ENCODE measurements around the gene GLIS1.
"Not testable (repeated sequence)": the region's sequence is repeated elsewhere in the genome, so short reads cannot be mapped to it uniquely, and the experiment has no call there.

Gene GLIS1

DNA sequence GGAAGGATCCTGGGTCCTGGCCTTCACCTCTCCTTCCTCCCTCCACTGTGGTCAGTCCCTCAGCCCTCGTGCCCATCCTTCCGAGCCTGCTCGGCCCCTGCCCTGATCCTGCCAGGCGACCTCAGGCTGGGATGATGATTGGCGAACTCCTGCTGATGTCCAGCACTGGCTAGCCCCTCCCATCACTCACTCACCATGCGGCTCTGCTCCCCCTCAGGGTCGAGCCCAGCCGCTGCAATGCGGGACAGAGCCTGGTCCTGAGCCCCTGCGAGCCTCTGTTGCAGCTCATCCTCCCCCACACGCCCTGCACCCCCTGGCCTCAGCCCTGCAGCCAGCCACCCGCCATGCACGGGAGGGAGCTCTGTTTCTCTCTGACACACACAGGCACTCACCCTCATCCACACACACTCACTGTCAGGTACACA, 179.6 kb downstream of the GLIS1 start:
- Mint-ChIP-seq H3K4me3 (no peak overlapping the region), H3K9me3 (no peaks in the 10 kb centered on the region)

DNA sequence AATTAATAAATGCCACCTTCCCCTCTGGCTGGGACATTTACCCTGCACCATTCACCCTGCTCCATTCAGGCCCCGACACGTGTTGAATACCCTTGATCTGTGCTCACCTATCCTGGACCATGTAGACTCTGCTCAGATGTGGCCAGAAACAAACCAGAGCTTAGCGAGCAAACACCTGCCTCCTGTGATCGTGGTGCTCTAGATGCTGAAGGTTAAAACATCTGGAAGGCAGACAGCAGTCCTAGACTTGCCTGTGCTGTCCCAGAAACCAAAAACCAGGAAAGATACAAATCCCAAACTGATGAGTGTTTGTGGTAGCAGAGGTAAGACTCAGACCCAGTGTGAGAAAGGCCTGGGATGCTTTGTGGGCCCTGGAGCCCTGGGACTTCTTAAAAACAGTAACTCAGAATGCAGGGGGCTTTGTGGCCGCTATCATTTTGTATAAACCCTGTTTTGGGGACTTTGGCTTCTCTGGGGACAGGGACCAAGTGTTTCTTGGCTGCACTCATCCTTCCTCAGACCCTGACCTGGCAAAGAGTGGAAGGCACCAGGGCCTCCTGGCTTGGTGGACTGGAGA, 180.1 kb downstream of the GLIS1 start:
- H3K4me3 Mint-ChIP-seq, result no peak overlapping the region
- H3K9me3 Mint-ChIP-seq, result no peaks in the 10 kb centered on the region
- ATAC-seq (no peak), DNase-seq (ENCODE audit: low spot score in 2 of 2) (no peak)
- H3K36me3 Mint-ChIP-seq, result no peaks in the 10 kb centered on the region
- H3K27ac Mint-ChIP-seq, result peak overlapping the region; percentile 21
- peaks cover 27% of the 10 kb centered on the region for H3K4me1 Mint-ChIP-seq

More for the DNA sequence above, 179.6 kb downstream of the GLIS1 start:
- Mint-ChIP-seq H3K4me1 (peaks cover 22% of the 10 kb centered on the region), H3K27ac (no peak overlapping the region), H3K36me3 (no peaks in the 10 kb centered on the region)
- no peak for ATAC-seq
- no peak for DNase-seq (ENCODE audit: low spot score in 2 of 2)

DNA sequence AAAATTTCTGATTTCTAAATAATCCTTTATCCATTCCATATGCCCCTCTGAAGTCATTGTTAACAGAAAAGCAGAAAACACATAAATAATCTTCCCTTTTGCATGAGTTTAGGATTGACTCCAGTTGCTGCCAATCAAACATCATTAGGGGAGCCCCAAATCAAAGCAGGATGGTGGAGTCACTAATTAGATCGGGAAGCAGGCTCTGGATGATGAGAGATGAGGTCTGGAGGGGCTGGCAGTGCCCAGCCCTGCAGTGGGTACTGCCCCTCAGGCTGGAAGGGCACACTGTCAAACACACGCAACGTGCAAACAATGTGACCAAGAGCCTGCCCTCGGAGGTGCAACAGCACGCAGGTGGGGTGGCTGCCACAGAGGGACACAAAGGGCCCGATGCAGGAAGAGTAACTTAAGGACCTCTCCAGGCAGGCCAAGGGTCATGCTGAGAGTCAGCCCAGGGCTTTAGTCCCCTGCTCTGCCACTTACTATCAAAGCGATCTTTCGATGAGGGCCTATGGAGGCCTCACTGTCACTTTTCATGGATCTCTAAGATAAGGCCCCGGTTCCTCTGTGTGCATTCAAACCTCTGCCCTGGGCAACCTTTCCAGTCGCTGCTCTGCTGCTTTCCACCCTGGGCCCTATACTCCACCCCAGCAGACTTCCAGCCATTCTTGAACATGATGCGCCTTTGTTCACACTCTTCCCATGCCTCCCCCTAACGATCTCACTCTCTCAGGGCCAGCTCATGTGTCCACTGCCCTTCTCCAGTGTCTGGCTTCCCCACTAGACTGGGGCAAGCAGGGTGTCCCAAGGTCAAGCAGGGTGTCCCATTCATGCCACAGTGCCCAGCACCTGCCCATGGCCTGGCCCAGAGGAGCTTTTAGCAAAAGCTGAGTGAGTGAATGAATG, 180.9 kb downstream of the GLIS1 start:
- ATAC-seq, result no peak
- no peak for DNase-seq (ENCODE audit: low spot score in 2 of 2)
- H3K4me3 Mint-ChIP-seq, result no peak overlapping the region
- no peaks in the 10 kb centered on the region for H3K36me3 Mint-ChIP-seq
- peaks cover 5% of the 10 kb centered on the region for H3K9me3 Mint-ChIP-seq
- peak overlapping the region; percentile 21 for H3K27ac Mint-ChIP-seq
- H3K4me1 Mint-ChIP-seq, result peaks cover 29% of the 10 kb centered on the region

DNA sequence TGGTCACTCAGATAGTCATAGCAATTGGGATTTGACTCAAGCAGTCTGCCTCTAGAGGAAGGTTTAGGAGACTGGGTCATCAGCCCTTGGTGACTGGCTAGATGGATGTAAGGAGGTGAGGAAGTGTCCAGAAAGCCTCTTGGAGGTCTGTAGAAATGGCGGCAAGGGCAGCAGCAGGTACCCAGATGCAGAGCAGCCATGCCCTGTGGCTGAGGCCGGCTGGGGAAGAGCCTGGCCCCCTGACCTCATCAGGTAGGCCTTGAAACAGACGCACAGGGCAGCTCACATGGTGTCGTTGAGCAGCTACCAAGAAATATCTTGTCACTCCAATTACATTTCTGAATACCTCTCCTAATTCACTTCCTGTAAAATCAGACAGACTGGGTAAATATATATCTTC, 181.6 kb downstream of the GLIS1 start:
- no peak overlapping the region for H3K27ac Mint-ChIP-seq
- ATAC-seq (no peak), DNase-seq (ENCODE audit: low spot score in 2 of 2) (no peak)
- H3K4me1 Mint-ChIP-seq, result peaks cover 26% of the 10 kb centered on the region
- H3K9me3 Mint-ChIP-seq, result peaks cover 5% of the 10 kb centered on the region
- H3K4me3 Mint-ChIP-seq, result no peak overlapping the region
- H3K36me3 Mint-ChIP-seq, result no peaks in the 10 kb centered on the region

DNA sequence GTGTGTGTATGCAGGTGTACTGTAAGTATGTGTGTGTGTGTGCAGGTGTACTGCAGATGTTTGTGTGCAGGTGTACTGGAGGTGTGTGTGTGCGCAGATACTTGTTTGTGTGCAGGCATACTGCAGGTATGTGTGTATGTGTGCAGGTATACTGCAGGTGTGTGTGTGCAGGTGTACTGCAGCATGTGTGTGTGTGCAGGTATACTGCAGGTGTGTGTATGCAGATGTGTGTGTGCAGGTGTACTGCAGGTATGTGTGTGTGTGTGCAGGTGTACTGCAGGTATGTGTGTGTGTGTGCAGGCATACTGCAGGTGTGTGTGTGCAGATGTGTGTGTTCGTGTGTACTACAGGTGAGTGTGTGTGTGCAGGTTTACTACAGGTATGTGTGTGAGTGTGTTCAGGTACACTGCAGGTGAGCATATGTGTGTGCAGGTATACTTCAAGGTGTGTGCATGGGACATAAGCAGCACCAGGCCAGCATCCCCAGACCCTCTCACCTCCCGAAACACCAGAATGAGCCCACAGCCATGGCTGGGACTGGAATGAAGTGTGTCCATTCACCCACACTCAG, 182.2 kb downstream of the GLIS1 start:
- no peak overlapping the region for H3K4me3 Mint-ChIP-seq
- H3K27ac Mint-ChIP-seq, result no peak overlapping the region
- H3K9me3 Mint-ChIP-seq, result peaks cover 5% of the 10 kb centered on the region
- peaks cover 26% of the 10 kb centered on the region for H3K4me1 Mint-ChIP-seq
- H3K36me3 Mint-ChIP-seq, result no peaks in the 10 kb centered on the region
- DNase-seq (ENCODE audit: low spot score in 2 of 2) (no peak), ATAC-seq (no peak)

DNA sequence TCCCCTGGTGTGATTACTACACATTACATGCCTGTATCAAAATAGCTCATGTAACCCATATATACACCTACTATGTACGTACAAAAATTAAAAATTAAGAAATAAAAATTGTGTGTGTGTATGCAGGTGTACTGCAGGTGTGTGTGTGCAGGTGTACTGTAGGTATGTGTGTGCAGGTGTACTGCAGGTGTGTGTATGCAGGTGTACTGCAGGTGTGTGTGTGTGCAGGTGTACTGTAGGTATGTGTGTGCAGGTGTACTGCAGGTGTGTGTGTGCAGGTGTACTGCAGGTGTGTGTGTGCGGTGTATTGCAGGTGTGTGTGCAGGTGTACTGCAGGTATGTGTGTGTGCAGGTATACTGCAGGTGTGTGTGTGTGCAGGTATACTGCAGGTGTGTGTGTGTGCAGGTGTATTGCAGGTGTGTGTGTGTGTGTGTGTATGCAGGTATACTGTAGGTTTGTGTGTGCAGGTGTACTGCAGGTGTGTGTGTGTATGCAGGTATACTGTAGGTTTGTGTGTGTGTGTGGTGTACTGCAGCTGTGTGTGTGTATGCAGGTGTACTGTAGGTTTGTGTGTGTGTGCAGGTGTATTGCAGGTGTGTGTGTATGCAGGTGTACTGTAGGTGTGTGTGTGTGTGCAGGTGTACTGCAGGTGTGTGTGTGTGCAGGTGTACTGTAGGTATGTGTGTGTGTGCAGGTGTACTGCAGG, 183.2 kb downstream of the GLIS1 start:
- not testable (repeated sequence) for DNase-seq (ENCODE audit: low spot score in 2 of 2); H3K36me3 Mint-ChIP-seq; H3K9me3 Mint-ChIP-seq; H3K27ac Mint-ChIP-seq; H3K4me3 Mint-ChIP-seq; ATAC-seq
- peaks cover 28% of the 10 kb centered on the region for H3K4me1 Mint-ChIP-seq

DNA sequence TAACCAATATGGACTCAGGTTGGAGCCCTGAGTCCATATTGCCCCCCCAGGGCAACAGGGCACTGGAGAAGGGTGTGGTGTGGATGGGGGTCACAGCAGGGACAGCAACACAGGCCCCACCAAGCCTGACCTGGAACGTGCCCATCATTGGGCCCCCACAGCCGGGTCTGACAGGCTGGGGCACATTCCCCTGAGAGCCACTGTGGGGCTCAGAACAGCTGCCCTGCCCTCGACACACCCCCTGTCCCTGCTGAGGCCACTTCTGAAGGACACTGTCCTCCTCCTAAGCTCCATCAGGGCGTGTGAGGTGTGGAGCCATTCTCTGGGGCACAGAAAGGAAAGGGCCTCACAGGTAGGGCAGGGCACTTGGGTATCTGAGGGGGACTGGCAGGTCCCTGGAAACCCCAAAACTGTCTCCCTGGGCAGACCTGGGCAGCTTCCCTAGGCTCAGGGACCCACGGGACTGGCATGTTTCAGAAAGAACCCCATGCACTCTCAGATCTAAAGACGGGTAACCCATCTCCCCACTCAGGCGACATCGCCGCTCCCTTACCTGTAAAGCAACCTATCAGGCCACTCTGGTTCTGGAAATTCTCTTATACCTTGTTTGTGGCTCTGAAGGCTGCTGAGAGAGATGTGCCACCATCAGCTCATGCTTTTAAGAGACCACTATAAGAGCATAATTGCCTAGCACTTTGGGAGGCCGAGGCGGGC, 184.2 kb downstream of the GLIS1 start:
- Mint-ChIP-seq H3K4me3 (no peak overlapping the region), H3K27ac (peak overlapping the region; percentile 87), H3K9me3 (peaks cover 5% of the 10 kb centered on the region), H3K36me3 (no peaks in the 10 kb centered on the region), H3K4me1 (peaks cover 37% of the 10 kb centered on the region)
- no peak for DNase-seq (ENCODE audit: low spot score in 2 of 2)
- no peak for ATAC-seq

DNA sequence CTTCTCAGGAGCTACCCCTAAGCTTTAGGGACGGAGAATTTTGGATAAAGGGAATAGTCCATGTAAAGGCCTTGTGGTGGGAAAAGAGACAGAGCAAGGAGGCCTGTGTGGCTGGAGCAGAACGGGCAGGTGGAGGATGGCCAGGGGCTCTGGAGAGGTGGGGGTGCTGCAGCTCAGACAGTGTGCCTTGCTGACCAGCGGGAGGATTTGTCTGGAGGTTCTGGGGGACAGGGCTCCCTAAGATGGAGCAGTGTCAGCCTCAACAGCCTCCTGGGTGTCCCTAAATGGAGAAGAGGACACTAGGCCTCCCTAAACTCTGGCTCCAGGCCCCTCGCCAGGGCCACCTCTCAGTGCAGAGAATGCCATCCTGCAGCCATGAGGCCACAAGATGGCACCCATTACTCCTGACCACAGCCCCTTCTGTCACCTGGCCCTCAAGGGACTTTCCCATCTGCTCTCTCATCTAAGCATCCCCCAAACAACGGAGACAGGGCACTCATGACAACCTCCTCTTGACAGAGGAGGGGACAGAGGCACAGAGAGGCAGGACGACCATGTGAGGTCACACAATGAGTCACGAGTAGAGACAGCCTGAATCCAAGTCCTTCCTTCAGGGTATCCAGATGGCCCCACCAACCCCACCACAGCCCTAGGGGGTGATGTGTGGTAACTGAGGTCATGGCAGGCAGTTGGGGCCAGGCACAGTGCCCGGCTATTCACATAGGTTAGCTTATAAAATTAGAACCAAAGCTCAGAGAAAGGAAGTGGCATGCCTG, 185.0 kb downstream of the GLIS1 start:
- Mint-ChIP-seq H3K4me1 (peaks cover 37% of the 10 kb centered on the region), H3K36me3 (no peaks in the 10 kb centered on the region), H3K4me3 (no peak overlapping the region), H3K9me3 (peaks cover 5% of the 10 kb centered on the region), H3K27ac (peak overlapping the region; percentile 87)
- DNase-seq (ENCODE audit: low spot score in 2 of 2) (no peak), ATAC-seq (peak; percentile 80)

DNA sequence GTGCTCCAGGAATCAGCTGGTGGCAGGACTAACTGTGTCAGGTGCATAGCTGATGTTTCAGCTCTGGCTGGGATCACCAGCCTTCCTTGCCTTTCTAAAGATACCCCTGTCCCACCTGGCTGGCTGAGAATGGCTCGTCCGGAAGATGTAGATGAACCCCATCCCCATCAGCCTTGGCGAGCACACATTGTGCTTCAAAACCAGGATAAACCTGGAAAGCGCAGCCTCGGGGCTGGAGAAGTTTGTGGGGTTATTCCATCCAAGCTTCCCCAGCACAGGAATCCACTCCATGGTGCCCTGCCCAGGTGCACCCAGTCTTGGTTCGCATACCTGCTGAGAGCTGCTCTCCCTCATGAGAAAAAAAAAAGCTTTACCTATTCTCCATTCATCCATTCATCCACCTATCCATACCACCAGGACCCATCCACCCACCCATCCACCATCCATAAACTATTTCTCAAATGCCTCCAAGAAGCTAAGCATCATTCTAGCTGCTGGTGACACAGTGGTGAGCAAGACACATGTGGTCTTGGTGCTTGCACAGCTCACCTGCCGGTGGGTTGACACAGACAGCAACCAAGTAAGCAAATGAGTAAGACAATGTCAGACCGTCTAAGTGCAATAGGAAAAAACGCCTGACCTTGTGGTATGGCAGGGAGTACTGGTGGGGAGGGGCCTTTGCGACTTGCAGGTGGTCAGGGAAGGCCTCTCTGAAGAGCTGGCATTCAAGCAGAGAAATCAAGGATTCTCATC, 185.8 kb downstream of the GLIS1 start:
- H3K4me1 Mint-ChIP-seq, result peaks cover 37% of the 10 kb centered on the region
- no peak for DNase-seq (ENCODE audit: low spot score in 2 of 2)
- peaks cover 5% of the 10 kb centered on the region for H3K9me3 Mint-ChIP-seq
- H3K4me3 Mint-ChIP-seq, result no peak overlapping the region
- peak overlapping the region; percentile 87 for H3K27ac Mint-ChIP-seq
- no peaks in the 10 kb centered on the region for H3K36me3 Mint-ChIP-seq
- peak; percentile 83 for ATAC-seq

DNA sequence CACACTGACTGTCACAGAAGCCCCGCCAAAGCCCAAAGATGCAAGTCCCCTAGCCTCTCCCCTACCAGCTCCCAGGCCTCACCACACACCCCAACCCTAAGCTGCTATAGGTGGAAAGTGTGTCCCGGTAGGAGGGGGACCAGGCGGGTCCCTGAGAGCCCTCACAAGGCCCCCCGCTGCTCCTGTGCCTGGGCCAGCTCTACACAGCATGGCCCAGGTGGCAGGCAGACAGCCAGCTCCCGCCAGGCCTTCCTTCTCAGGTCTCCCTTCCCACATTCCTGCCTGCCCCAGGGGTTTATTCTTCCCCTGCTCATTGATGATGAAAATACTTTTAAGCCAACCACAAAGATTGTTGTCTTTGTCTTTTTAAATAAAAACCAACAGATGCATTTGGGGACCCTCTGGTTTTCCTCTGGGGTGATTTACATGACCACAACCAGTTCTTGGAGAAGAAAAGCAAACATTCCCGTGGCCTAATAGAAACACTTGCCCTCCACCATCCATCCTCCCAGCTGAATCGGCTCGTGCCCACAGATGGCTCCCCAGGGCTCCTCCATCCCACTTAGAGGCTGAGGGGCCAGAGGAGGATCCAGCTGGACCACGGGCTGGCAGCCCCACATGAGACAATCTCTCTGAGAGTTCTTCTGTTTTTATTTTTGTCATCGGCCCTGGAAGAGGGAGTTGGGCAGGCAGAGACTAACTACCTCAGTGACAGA, 186.7 kb downstream of the GLIS1 start:
- H3K36me3 Mint-ChIP-seq, result no peaks in the 10 kb centered on the region
- peaks cover 37% of the 10 kb centered on the region for H3K4me1 Mint-ChIP-seq
- ATAC-seq (no peak), DNase-seq (ENCODE audit: low spot score in 2 of 2) (no peak)
- H3K9me3 Mint-ChIP-seq, result peaks cover 5% of the 10 kb centered on the region
- no peak overlapping the region for H3K4me3 Mint-ChIP-seq
- no peak overlapping the region for H3K27ac Mint-ChIP-seq

DNA sequence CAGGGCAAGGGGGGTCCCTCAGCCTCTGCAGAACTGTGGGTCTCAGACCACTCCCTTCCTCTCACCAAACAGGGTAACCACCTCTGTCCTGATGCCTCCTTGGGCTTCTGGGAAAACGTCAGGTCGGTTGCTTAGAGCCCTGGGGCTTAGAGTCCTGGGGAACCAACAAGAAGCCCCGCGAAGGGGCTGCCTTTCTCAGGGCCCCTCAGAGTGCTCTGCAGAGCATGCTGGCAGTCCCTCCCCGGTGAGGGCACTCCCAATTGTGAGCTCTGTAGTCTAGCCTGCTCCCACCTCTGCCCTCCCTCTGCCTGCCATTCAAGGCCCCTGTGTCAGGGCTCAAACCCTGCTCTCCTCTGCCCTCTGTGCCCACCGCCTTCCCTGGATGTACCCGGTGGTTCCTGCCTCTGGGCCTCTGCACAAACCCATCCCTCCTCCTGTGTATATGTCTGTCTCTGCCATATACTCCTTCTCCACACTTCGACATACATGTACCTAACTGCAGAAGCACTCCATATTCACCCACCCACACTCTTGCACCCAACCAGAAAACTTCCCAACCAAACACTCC, 187.5 kb downstream of the GLIS1 start:
- ATAC-seq (no peak), DNase-seq (ENCODE audit: low spot score in 2 of 2) (no peak)
- no peaks in the 10 kb centered on the region for H3K36me3 Mint-ChIP-seq
- H3K27ac Mint-ChIP-seq, result no peak overlapping the region
- peaks cover 37% of the 10 kb centered on the region for H3K4me1 Mint-ChIP-seq
- peaks cover 5% of the 10 kb centered on the region for H3K9me3 Mint-ChIP-seq
- no peak overlapping the region for H3K4me3 Mint-ChIP-seq

DNA sequence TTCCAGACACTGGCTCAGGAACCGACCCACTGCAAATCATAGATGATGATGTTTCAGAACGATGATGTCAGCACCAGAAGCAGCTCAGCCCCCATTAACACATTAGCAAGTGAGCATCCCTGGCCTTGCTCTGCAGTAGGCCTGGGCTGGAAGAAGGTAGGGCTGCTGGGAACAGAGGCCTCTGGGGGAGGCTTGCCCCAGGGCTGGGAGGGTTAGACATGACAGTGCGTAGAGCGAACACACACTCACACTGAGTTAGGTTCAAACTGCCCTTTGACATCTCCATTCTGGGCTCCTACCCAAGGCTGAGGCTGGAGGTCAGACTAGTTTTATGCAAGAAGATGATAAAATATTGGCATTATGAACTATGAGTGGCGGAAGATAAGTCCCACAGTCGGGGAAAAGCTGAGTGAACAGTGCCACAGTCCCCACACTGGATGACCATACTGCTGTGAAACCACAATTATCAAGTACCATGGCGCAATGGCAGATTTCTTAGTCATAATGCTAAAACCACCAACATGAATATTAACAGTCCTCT, 188.7 kb downstream of the GLIS1 start:
- Mint-ChIP-seq H3K4me3 (no peak overlapping the region), H3K4me1 (peaks cover 37% of the 10 kb centered on the region), H3K36me3 (no peaks in the 10 kb centered on the region), H3K9me3 (peaks cover 5% of the 10 kb centered on the region), H3K27ac (peak overlapping the region; percentile 14)
- DNase-seq (ENCODE audit: low spot score in 2 of 2), result no peak
- ATAC-seq, result peak; percentile 56

DNA sequence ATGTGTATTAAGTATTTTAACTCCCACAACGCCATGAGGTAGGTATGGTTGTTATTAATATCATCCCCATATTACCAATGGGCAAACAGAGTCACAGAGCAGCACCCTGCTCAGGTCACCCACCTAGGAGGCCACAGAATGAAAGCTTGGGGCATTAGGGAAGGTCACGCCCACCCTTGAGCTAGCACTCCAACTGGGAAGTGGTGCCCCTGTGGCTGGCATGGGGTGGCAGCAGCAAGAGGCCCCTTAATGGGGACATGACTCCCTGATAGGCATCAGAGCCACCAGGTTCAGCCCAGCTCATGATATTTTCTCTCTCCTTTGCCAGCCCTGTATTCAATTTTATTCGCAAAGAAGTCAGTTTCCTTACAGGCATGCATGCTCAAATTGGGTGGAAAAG, 189.2 kb downstream of the GLIS1 start:
- peaks cover 5% of the 10 kb centered on the region for H3K9me3 Mint-ChIP-seq
- H3K4me3 Mint-ChIP-seq, result no peak overlapping the region
- peak overlapping the region; percentile 14 for H3K27ac Mint-ChIP-seq
- H3K36me3 Mint-ChIP-seq, result no peaks in the 10 kb centered on the region
- peaks cover 37% of the 10 kb centered on the region for H3K4me1 Mint-ChIP-seq
- DNase-seq (ENCODE audit: low spot score in 2 of 2) (no peak), ATAC-seq (no peak)

All from stimulated activated effector memory CD8-positive, alpha-beta T cell treated with anti-CD3 and anti-CD28 coated beads, Interleukin-12 subunit alpha, Interleukin-12 subunit beta, amount 100 ng/mL, for 72 hours (primary cell).